HEK293T (cell line): ENCODE data around the gene SIRT7.

Experiments used
- CTCF ChIA-PET: fragments of 350-600 bp; formaldehyde crosslinking; extraction: SDS; loops from one replicate; lab custom pipeline; 2021; ENCODE audit warnings: antibody characterized with exemption, inconsistent platforms; lab: Yijun Ruan, JAX
- POLR2A ChIA-PET: fragments of 350-600 bp; formaldehyde crosslinking; extraction: SDS; loops from one replicate; lab custom pipeline; 2020; ENCODE audit warnings: antibody characterized with exemption, inconsistent platforms; lab: Yijun Ruan, JAX
- DNase-seq: peaks from one replicate; pipeline ENCODE4 v3.0.0; 2012; ENCODE audit warnings: mixed read lengths; ENCODE audit errors: extremely low spot score
- ARNT ChIP-seq: fragments of 450-650 bp; IDR thresholded peaks from 2 replicates; pipeline ENCODE4 v1.6.1; 2017; ENCODE audit warnings: mild to moderate bottlenecking
- BHLHE40 ChIP-seq: fragments of 450-650 bp; IDR thresholded peaks from 2 replicates; pipeline ENCODE4 v1.6.1; 2016; ENCODE audit warnings: mild to moderate bottlenecking, moderate library complexity, borderline replicate concordance
- CTBP1 ChIP-seq: fragments of 450-650 bp; IDR thresholded peaks from 2 replicates; pipeline ENCODE4 v1.6.1; 2016; ENCODE audit warnings: borderline replicate concordance
- ELF4 ChIP-seq: fragments of 450-650 bp; IDR thresholded peaks from 2 replicates; pipeline ENCODE4 v1.6.1; 2017; ENCODE audit warnings: antibody characterized with exemption
- FOXA1 ChIP-seq: fragments of 450-650 bp; IDR thresholded peaks from 2 replicates; pipeline ENCODE4 v1.6.1; 2016; ENCODE audit warnings: mild to moderate bottlenecking
- FOXK2 ChIP-seq: fragments of 450-650 bp; IDR thresholded peaks from 2 replicates; pipeline ENCODE4 v1.6.1; 2016; ENCODE audit warnings: mild to moderate bottlenecking
- FOXM1 ChIP-seq: fragments of 450-650 bp; IDR thresholded peaks from 2 replicates; pipeline ENCODE4 v1.6.1; 2017; ENCODE audit warnings: mild to moderate bottlenecking, borderline replicate concordance
- HDGF ChIP-seq: fragments of 450-650 bp; IDR thresholded peaks from 2 replicates; pipeline ENCODE4 v1.6.1; 2017; ENCODE audit warnings: antibody characterized with exemption, borderline replicate concordance
- L3MBTL2 ChIP-seq: fragments of 450-650 bp; conservative IDR thresholded peaks from 2 replicates; pipeline ENCODE4 v1.6.1; 2016; ENCODE audit warnings: mild to moderate bottlenecking
- LEF1 ChIP-seq: fragments of 450-650 bp; IDR thresholded peaks from 2 replicates; pipeline ENCODE4 v1.6.1; 2017; ENCODE audit warnings: mild to moderate bottlenecking, borderline replicate concordance
- NFRKB ChIP-seq: fragments of 450-650 bp; IDR thresholded peaks from 2 replicates; pipeline ENCODE4 v1.6.1; 2016; ENCODE audit warnings: mild to moderate bottlenecking, moderate library complexity
- PKNOX1 ChIP-seq: fragments of 450-650 bp; IDR thresholded peaks from 2 replicates; pipeline ENCODE4 v1.6.1; 2016
- SP1 ChIP-seq: fragments of 450-650 bp; IDR thresholded peaks from 2 replicates; pipeline ENCODE4 v1.6.1; 2017
- SUZ12 ChIP-seq: fragments of 450-650 bp; IDR thresholded peaks from 2 replicates; pipeline ENCODE4 v1.6.1; 2016; ENCODE audit warnings: mild to moderate bottlenecking
- TARDBP ChIP-seq: fragments of 450-650 bp; IDR thresholded peaks from 2 replicates; pipeline ENCODE4 v1.6.1; 2016
- ZNF384 ChIP-seq: fragments of 450-650 bp; IDR thresholded peaks from 2 replicates; pipeline ENCODE4 v1.6.1; 2016

Gene SIRT7

DNA sequence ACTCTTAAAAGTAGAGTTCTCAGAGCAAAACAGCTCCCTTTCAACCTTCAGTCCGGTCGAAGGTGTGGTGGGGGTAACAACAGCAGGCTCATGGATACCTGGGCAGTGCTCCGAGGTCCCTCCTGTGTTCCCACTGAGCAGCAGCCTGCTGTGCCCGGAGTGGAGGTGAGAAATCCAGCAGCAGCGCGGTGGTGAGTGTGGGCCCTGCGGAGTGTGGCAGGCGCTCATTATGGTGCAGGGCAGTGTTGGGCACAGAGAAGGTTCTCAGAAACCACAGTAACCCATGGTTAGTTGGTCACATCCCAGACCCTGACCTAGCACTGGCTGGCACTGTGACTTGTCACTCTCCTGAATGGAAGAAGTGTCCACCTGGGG, 52.6 kb downstream of the SIRT7 start:
- TF ChIP-seq ZNF384 = no peak
- TF ChIP-seq HDGF = no peak
- TF ChIP-seq TARDBP = no peak
- TF ChIP-seq SUZ12 = no peak
- no peak for TF ChIP-seq BHLHE40
- TF ChIP-seq LEF1 = no peak
- no peak for TF ChIP-seq L3MBTL2
- no peak for TF ChIP-seq ARNT
- no peak for TF ChIP-seq FOXK2
- TF ChIP-seq ELF4 = no peak
- no peak for TF ChIP-seq FOXM1
- no peak for TF ChIP-seq FOXA1
- no peak for TF ChIP-seq PKNOX1
- TF ChIP-seq CTBP1 = no peak
- ChIA-PET CTCF (interaction anchor here (1.1 kb wide), 1 partner anchor 27 kb away, joined by 3 read pairs; no protein-coding TSS in a partner anchor), POLR2A (interaction anchor here (1.0 to 1.8 kb wide), 3 partner anchors 22 to 162 kb away, joined by 3 to 6 read pairs (median 3); partner anchors contain the start of genes MCRIP1 and MRPL12)
- DNase-seq = no peak

DNA sequence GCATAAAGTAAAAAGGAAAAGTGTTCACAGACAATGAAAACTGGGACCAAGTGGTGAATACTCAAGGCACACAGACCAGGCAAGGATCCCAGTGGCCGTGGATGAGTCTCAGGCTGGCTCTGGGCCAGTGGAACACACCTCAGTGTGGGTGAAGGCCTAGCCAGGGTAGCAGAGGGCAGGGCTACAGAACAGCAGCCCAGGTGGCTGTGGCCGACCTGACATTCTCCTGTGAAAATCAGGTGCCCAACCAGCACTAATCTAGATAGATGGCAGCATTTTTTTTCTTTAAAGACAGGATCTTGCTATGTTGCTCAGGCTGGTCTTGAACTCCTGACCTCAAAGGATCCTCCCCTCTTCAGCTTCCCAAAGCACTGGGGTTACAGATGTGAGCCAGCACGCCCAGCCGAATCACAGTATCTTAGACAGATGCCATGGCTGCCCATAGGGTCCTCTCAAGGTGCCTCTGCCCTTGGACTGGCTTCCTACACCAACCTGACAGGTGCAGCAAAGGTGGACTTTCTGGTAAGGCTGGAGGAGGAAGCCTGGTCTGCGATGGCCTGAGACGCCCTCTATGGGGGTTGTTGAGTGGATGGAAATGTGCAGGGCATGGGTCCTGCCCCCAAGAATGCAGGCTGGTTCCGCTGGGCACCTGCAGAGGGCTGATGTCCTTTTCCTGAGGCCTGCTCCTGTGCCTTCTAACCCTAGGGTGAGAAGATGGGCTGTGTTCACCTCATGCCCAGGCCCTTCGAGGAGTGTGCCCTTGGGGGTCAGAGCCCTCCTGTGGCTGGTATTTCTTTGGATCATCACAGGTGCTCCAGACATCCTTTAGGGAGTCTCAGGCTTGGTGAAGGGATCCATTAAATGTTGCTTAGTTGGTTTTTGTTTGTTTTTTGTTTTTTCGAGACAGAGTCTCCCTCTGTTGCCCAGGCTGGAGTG, 53.9 kb downstream of the SIRT7 start:
- no peak for TF ChIP-seq LEF1
- no peak for TF ChIP-seq FOXK2
- no peak for TF ChIP-seq ELF4
- TF ChIP-seq ZNF384 = no peak
- no peak for TF ChIP-seq L3MBTL2
- TF ChIP-seq FOXA1 = no peak
- TF ChIP-seq NFRKB = no peak
- TF ChIP-seq SP1 = no peak
- TF ChIP-seq PKNOX1 = no peak
- TF ChIP-seq FOXM1 = no peak
- no peak for TF ChIP-seq ARNT
- TF ChIP-seq TARDBP = no peak
- no peak for TF ChIP-seq SUZ12
- no peak for TF ChIP-seq CTBP1
- TF ChIP-seq BHLHE40 = no peak
- TF ChIP-seq HDGF = no peak; the same call in 1 of the 2 replicates
- POLR2A ChIA-PET = interaction anchor here (1.2 to 1.4 kb wide), 3 partner anchors 12 to 150 kb away, joined by 3 to 7 read pairs (median 5); partner anchors contain the start of gene MCRIP1
- DNase-seq = no peak
- CTCF ChIA-PET = no interaction called here

GRCh38 chr17:81863123-81863675, 54.8 kb downstream of the SIRT7 start:
- ChIA-PET POLR2A (interaction anchor here (1.2 to 1.4 kb wide), 3 partner anchors 11 to 149 kb away, joined by 3 to 7 read pairs (median 5); partner anchors contain the start of gene MCRIP1), CTCF (no interaction called here)
- TF ChIP-seq ELF4 (no peak), HDGF (no peak), CTBP1 (no peak), BHLHE40 (no peak), TARDBP (no peak), ARNT (no peak), FOXM1 (no peak), ZNF384 (no peak), FOXK2 (no peak), NFRKB (no peak), PKNOX1 (no peak), SUZ12 (no peak)
- no peak for DNase-seq
